Effector CD8-positive, alpha-beta T cell (primary cell): ENCODE measurements around the gene BMPR2.
"Not testable (repeated sequence)": the region's sequence is repeated elsewhere in the genome, so short reads cannot be mapped to it uniquely, and the experiment has no call there.

Experiments
- DNase-seq: peaks from one replicate; lab custom pipeline; 2025; lab: John Stamatoyannopoulos, UW

BMPR2 gene

DNA sequence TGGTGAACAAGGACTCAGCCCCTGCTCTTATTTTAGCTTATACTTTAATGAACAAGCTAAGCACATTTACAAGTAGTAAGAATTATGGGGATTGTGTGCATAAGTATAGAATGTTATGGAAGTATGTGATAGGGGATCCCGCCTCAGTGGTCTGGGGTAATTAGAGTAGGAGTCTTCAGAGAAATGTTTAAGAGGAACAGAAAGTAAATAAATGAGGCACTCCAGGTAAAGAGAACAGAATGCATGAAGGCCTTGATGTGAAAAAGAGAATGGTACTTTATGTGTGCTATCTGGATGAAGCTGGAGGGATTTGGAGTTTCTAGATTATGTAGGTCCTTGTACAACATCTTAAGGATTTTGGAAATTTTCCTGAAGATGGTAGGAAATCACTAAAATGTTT is 76.6 kb downstream of the BMPR2 start:
- no peak for DNase-seq

DNA sequence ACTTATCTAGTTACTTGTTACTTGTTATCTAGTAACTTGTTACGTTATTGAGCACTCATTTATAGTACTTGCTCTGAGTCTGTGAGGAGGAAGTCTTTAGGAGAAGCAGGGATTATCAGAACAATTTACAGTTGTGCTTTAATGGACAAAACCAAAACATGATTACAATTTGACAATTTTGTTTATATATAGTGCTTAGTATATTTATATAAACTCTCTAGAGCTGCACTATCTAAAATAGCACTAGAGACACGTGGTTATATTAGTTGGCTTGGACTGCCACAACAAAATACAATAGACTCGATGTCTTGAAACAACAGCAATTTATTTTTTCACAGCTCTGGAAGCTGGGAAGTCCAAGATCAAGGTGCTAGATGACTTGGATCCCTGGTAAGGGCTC is 78.4 kb downstream of the BMPR2 start:
- DNase-seq: no peak

DNA sequence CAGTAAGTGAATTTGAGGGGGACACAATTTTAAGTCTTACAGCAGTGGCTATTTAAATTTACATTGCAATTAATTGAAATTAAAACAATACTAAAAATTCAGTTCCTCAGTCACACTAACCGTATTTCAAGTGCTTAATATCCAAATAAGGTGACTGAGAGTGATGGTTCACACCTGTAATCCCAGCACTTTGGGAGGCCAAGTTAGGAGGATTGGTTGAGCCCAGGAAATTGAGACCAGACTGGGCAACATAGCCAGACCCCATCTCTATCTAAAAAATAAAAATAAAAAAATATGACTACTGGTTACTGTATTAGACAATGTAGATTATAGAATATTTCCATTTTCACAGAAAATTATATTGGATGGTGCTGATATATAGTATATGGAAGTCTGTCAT is 79.0 kb downstream of the BMPR2 start:
- DNase-seq: no peak

DNA sequence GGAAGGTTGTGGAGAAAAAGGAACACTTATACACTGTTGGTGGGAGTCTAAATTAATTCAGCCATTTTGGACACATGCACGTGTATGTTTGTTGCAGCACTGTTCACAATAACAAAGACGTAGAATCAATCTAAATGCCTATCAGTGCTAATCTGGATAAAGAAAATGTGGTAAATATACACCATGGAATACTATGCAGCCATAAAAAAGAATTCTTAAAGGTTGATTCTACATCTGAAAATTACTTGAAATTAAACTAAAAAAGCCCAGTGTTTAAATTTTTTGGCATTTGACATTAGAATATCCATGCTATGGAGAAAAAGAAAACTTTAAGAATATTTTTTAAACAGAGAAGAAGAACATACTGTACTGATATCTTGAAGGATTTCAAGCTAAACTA is 84.0 kb downstream of the BMPR2 start:
- DNase-seq: no peak

DNA sequence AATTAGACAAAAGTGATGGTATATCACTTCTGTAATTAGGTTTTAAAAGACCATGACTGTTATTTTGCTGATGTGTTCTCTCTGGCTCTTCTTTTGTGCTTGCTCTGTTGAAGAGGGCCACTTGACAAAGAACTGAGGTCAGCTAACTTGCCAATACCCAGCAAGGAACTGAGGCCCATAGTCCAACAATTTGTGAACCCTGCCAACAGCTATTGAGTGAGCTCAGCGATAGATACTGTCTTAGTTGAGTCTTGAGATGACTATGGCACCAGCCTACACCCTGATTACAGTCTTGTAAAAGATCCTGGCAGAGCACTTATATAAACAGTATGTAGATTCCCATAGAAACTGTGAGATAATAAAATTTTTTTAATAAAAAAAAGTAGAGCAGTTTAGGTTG is 103.0 kb downstream of the BMPR2 start:
- DNase-seq: no peak

DNA sequence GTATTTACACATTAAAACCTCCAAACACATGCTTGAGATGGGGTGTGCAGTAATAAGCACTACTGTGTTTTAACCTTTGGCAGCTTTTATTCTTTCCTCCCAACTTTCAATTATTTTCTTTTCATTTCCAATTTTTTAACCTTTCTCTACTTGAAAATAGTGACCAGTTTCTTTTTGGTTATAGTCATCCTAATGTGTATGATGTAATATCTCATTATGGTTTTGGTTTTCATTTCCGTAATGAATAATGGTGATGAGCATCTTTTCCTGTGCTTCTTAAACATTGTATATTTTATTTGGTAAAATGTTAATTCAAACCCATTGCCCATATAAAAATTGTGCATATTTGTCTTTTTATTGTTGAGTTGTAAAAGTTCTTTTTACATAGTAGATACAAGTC is 103.5 kb downstream of the BMPR2 start:
- DNase-seq: no peak

DNA sequence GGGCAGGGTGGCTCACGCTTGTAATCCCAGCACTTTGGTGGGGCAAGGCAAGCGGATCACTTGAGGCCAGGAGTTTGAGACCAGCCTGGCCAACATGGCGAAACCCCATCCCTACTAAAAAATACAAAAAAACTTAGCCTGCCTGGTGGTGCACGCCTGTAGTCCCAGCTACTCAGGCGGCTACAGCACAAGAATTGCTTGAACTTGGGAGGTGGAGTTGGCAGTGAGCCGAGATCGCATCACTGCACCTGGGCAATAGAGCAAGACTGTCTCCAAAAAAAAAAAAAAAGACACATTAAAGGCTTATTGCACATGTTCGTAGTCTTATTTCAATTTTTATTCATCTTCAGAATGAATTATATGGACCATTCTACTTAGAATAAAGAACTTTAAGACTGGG is 110.2 kb downstream of the BMPR2 start:
- no peak for DNase-seq

DNA sequence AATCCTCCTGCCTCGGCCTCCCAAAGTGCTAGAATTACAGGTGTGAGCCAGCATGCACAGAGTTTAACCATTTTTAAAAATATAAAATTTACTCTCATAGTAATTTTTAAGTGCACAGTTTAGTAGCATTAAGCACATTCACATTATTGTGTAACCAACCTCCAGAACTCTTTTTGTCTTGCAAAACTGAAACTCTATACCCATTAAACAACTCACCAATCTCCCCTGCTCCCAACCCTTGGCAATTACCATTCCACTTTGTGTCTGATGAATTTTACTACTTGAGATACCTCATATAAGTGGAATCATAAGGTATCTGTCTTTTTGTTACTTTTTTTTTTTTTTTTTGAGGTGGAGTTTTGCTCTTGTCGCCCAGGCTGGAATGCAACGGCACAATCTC is 112.5 kb downstream of the BMPR2 start:
- no peak for DNase-seq

DNA sequence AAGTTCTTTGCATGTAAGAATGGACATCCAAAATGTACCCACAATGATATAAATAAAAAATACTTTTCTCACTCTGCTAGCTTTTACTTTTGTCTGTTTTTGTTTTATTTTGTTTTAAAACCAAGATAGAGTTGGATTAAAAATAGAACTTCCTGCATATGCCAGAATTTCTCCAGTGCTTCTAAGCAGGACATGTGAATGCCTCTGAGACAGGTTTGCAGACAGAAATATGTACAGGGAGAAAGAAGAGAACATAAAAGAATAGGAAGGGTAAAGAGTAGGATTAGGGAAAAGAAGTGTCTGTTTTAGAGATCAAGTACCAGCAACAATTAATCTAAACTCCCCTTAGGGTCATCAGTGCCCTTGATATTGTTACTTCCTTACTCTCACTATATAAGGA is 114.4 kb downstream of the BMPR2 start:
- no peak for DNase-seq

DNA sequence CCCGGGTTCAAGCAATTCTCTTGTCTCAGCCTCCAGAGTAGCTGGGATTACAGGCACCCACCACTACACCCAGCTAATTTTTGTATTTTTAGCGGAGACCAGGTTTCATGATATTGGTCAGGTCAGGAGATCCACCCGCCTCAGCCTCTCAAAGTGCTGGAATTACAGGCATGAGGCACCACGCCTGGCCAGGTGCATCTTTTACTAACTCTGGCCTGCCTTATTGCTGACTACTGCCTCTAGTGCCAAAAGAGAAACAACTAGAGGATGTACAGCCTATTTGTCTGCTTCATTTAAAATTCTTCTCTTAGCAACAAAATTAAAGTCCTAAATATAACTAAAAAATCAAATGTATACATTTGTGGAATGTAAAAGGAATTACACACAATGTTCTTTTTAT is 115.4 kb downstream of the BMPR2 start:
- no peak for DNase-seq

DNA sequence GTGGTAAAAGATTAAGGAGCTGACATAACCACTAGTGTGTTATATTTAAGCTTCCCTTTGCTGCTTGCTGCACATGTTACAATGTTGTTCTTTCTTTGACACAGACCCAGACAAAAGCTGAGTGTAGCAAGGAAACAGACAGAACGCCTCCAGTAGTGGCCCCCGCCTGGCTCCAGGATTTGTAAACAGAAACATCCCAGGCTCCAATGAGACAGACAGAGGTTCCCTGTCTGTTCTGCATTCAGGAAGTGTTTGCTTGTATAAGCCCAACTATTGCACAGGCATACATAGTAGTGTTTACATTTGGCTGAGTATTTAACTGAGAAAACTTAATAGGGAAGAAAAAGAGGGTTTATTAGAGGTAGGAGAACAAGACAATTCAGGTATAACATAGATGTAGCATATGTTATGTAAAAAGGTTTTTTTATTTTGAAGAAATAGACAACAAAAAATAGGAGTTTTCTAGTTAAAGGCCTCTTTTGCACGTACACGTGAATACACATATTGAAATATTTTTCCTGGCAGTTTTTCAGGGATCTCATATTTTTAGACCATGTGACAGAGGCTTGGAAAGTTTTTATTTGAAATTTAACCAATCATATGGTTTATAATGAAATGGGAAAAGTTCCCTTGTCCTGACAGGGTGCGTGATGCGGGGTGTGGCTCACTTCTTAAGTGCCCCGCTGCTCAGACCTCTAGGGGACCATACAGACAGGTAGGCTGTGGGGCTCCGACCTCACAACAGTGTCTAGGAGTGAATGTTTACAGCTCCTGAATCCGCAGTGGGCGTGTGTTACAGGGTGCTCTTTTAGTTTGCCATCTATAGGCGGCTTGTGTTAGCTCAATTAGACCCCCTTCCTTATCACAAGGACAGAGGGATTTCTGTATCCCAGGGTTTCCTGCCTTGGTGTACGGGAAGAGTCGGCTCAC is 118.4 kb downstream of the BMPR2 start:
- DNase-seq: no peak

DNA sequence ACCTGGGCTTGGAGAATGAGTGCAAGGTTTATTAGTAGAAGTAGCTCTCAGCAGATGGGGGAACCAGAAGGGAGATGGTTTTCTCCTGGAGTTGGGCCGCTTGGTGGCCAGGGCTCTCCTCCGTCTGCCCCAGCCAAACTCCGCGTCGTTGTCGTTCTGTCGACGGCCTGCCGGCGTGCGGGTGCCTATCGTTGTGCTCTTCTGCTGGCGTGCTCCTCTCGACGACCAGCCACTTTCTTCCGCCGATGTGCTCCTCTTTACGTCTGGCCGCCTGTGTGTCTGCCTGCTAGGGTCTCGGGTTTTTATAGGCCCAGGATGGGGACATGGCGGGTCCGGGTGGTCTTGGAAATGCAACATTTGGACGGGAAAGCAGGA is 119.1 kb downstream of the BMPR2 start:
- DNase-seq: no peak

DNA sequence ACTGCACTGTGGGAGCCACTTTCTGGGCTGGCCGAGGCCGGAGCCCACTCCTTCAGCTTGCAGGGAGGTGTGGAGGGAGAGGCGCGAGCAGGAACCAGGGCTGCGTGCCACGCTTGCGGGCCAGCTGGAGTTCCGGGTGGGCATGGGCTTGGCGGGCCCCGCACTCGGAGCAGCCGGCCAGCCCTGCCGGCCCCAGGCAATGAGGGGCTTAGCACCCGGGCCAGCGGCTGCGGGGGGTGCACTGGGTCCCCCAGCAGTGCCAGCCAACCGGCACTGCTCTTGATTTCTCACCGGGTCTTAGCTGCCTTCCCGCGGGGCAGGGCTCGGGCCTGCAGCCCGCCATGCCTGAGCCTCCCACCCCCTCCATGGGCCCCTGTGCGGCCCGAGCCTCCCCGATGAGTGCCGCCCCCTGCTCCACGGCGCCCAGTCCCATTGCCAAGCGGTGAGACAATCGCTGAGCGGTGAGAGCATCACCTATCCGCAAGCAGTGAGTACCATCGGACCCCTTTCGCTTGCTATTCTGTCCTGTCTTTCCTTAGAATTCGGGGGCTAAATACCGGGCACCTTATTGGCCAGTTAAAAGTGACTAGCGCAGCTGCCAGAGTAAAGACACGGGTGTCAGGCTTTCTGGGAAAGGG is 120.8 kb downstream of the BMPR2 start:
- DNase-seq: not testable (repeated sequence)

DNA sequence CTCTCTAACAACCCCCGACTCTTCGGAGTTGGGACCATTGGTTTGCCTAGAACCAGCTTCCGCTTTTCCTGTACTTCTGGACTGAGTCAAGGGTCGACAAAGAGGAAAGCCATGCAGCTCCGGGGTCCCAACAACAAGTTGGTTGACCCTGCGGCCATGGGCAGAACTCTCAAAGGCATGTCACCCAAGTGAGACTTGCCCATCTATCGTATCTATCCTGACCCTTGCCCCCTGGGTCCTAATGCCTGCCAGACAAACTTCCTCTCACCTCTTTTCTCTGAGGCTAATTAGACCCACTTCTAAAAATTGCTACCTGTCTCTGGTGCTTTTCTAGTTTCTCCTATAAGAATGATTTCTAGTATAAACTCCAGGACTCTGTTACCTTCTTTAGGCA is 121.3 kb downstream of the BMPR2 start:
- DNase-seq: not testable (repeated sequence)

DNA sequence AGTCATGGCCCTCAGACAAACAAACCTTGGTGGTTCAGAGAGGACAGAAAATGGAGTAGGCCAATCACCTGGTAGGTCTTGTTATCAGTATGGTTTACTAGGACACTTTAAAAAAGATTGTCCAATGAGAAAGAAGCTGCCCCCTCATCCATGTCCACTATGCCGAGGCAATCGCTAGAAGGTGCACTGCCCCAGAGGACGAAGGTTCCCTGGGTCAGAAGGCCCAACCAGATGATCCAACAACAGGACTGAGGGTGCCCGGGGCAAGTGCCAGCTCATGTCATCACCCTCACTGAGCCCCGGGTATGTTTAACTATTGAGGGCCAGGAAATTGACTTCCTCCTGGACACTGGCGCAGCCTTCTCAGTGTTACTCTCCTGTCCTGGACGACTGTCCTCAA is 123.7 kb downstream of the BMPR2 start:
- not testable (repeated sequence) for DNase-seq

DNA sequence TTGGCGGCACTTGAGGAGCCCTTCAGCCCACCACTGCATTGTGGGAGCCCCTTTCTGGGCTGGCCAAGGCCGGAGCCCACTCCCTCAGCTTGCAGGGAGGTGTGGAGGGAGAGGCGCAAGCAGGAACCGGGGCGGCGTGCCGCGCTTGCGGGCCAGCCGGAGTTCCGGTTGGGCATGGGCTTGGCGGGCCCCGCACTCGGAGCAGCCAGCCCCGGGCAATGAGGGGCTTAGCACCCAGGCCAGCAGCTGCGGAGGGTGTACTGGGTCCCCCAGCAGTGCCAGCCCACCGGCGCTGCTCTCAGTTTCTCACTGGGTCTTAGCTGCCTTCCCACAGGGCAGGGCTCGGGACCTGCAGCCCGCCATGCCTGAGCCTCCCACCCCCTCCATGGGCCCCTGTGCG is 127.1 kb downstream of the BMPR2 start:
- not testable (repeated sequence) for DNase-seq

DNA sequence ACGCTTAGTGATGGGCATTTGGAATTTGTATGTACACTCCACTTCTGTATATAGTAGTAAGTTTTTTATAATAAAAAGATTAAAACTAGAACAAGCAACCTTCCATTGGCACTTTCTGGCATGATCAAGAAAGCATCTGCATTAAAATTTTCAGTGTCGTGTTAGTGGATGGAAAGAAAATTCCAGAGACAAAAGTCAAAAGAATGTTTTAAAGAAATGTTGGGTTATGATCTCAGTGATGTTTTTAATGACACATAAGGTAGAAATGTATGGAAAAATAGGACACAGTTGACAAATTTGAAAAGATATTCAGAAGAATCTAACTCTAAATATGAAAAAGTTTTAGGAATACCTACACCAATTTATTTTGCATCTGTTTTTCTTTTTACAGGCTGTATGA is 132.6 kb downstream of the BMPR2 start:
- no peak for DNase-seq

DNA sequence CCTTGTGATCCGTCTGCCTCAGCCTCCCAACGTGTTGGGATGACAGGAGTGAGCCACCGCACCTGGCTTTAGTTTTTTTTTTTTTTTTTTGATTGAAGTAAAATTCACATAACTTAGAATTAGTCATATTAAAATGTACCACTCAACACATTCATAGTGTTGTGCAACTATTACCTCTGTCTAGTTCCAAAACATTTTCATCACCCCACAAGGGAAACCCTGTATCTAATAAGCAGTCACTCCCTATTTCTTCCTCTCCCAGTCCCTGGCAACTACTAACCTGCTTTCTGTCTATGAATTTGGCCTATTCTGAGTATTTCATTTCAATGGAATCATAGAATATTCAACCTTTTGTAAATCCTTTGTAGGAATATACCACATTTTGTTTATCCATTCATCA is 134.8 kb downstream of the BMPR2 start:
- no peak for DNase-seq

DNA sequence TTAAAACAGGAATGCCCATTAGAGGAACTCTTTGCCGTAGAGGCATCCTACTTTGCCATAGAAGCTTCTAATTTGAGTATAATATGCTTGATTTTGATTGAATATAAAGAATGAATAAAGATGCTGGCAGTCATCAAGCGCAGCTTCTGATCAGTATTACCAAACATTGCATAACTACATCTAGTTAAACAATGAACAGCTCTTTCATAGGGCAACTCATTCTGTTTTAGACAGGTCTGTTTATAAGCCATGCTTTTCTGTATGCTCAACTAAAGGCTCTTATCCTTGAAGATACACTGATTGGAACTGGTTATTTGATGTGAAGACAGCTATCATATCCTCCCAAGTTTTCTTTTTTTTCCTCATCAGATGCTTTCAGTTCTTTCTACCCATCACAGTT is 136.0 kb downstream of the BMPR2 start:
- DNase-seq: no peak

DNA sequence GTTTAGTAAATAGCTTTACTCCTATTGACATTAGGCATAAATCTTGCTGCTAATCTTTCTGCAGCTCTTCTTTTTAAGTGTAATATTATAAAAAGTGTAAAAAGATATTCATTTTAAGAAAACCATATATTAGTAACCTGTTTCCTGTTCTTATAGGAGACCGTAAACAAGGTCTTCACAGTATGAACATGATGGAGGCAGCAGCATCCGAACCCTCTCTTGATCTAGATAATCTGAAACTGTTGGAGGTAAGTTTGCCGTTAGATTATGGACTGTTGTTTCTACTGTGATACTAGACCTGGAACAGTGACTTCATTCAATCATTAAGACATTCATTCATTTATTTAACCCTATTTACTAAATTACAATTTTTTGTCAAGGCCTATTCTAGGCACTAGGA is 138.6 kb downstream of the BMPR2 start:
- no peak for DNase-seq

DNA sequence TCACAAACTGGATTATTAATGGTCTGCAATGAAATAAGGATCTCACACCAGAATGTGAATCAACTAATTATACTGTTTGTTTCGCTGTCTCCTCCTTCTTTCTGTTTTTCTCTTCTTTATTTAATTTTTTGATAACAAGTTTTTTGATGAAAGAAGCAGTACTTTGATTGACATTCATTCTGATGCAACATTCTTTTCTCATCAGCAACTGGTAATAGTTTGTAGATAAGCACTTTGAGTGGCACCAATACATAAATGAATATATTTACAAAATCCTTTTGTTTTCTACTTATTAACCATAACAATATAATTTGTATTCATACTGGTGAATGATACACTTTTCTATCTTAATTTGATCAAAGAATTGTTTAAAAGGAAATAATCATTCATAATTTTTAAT is 143.3 kb downstream of the BMPR2 start:
- no peak for DNase-seq

DNA sequence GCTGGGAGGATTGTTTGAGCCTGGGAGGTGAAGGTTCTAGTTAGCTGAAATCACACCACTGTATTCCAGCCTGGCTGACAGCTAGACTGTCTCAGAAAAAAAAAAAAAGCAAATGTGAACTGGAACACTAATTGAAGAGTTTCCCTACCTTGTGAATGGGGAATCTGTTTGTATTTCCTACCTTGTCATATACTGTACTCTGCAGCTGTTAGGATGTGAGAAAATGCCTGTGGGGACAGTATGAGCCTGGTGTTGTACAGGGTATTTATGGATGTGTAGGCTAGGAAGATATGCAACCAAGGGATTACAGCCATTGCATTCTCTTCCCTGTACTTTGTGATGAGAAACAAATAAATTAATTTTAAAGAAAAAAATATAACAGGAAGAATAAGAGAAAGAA is 145.3 kb downstream of the BMPR2 start:
- no peak for DNase-seq

DNA sequence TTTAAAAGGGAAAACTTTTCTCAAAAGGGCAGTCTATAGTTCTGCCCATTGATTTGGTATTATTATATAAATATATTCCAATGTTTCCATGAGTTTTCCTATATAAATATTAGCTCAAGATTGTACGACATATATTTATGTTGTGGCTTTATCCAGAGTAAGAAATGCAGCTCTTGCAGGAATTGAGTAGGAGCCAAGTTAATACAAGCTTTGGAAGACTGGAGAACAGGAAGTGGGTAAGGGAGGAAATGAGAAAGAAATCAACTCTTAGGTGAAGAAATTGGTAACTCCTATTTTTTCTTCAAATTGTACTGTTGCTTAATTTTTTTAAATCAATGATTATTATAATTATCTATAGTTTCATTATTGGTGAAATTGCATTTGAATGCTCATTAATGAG is 153.3 kb downstream of the BMPR2 start:
- DNase-seq: no peak

DNA sequence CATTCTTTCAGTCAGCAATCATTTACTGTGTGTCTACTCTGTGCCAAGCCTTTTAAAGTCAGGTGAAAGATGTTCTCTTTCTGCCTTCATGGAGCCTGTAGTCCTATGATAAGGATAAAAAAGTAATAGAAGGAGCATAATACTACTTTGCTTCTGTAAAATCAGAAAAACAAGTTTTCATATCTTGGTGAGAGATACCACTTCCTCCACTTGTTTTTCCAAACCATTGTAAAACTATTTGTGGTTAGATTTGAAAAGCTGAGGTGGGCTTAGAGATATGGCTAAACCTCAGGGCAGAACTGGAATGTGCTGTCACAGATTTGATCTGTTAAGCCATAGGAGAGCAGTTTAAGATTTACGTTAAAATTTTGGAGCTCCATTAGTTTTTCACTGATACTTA is 153.9 kb downstream of the BMPR2 start:
- DNase-seq: no peak
